Type B pancreatic cell (in vitro differentiated cells): Measurements from ENCODE around the gene MYDGF. TPM values are rescaled to one million over a fixed set of nuclear protein-coding genes. Genes with fewer than 3 reads are reported as not detected.

Experiments used
- DNase-seq: peaks from one replicate; pipeline ENCODE4 v3.0.0; 2021; ENCODE audit warnings: mixed read lengths; ENCODE audit not compliant: unreplicated experiment; ENCODE audit errors: extremely low spot score
- H3K27ac Mint-ChIP-seq: 2 replicates; pipeline ENCODE4 v1.8.0; 2021; ENCODE audit warnings: mild to moderate bottlenecking, mixed read lengths
- H3K27me3 Mint-ChIP-seq: 2 replicates; pipeline ENCODE4 v1.8.0; 2021; ENCODE audit warnings: mixed read lengths
- H3K36me3 Mint-ChIP-seq: 2 replicates; pipeline ENCODE4 v1.8.0; 2021; ENCODE audit warnings: mixed read lengths
- H3K4me1 Mint-ChIP-seq: one replicate; pipeline ENCODE4 v1.8.0; 2021; ENCODE audit warnings: mixed read lengths; ENCODE audit not compliant: unreplicated experiment
- H3K4me3 Mint-ChIP-seq: 2 replicates; pipeline ENCODE4 v1.8.0; 2021; ENCODE audit warnings: mild to moderate bottlenecking, mixed read lengths
- H3K9me3 Mint-ChIP-seq: 2 replicates; pipeline ENCODE4 v1.8.0; 2021; ENCODE audit warnings: mixed read lengths
- total RNA-seq: library from RNA; stranded (reverse); gene quantifications from 2 replicates; pipeline ENCODE4 v1.2.1, GENCODE V29; 2021; ENCODE audit warnings: low replicate concordance
- TF ChIP-seq, protein P1 (sequence below): fragments of 200-600 bp; sonication (generic); conservative IDR thresholded peaks from 2 replicates; pipeline ENCODE4 v1.5.0; 2021; ENCODE audit warnings: antibody characterized with exemption, mild to moderate bottlenecking

Gene MYDGF
- total RNA-seq, 1 donor from 2014 or later, result 57.5 TPM

DNA sequence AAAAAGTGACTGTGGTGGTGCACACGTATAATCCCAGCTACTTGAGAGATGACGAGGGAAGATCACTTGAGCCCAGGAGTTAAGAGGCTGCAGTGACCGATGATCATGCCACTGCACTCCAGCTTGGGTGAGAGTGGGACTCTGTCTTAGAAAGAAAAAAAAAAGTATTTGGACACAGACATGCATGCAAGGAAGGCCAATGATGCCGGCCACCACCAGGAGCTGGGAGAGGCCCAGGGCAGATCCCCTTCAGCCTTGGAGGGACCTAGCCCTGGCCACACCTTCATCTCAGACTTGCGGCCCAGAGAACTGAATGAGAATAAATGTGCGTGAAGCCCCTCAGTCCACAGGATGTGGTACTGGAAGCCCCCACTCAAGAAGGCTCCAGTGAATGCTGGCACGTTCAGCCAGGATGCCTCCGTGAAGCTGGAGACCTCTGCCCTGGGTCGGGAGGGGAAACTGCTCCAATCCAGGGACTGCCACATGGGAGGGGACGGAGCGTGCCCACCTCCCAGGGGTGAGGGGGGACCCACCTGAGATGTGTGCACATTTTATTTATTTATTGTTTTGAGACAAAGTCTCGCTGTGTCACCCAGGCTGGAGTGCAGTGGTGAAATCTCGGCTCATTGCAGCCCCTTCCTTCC, 16.2 kb downstream of the MYDGF start:
- Mint-ChIP-seq H3K36me3 (peaks cover 5% of the 10 kb centered on the region), H3K4me3 (no peak overlapping the region), H3K9me3 (no peaks in the 10 kb centered on the region), H3K27ac (no peak overlapping the region), H3K27me3 (no peaks in the 10 kb centered on the region), H3K4me1 (peaks cover 9% of the 10 kb centered on the region)
- DNase-seq, result no peak
- TF ChIP-seq, protein P1, sequence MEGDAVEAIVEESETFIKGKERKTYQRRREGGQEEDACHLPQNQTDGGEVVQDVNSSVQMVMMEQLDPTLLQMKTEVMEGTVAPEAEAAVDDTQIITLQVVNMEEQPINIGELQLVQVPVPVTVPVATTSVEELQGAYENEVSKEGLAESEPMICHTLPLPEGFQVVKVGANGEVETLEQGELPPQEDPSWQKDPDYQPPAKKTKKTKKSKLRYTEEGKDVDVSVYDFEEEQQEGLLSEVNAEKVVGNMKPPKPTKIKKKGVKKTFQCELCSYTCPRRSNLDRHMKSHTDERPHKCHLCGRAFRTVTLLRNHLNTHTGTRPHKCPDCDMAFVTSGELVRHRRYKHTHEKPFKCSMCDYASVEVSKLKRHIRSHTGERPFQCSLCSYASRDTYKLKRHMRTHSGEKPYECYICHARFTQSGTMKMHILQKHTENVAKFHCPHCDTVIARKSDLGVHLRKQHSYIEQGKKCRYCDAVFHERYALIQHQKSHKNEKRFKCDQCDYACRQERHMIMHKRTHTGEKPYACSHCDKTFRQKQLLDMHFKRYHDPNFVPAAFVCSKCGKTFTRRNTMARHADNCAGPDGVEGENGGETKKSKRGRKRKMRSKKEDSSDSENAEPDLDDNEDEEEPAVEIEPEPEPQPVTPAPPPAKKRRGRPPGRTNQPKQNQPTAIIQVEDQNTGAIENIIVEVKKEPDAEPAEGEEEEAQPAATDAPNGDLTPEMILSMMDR, result no peak

DNA sequence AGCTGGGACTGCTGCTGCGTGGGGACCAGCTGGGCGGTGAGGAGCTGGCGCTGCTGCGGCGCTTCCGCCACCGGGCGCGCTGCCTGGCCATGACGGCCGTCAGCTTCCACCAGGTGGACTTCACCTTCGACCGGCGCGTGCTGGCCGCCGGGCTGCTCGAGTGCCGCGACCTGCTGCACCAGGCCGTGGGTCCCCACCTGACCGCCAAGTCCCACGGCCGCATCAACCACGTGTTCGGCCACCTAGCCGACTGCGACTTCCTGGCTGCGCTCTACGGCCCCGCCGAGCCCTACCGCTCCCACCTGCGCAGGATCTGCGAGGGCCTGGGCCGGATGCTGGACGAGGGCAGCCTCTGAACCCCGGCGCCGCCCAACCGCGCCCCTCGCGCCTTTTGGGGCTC, 18.1 kb downstream of the MYDGF start:
- Mint-ChIP-seq H3K9me3 (no peaks in the 10 kb centered on the region), H3K27me3 (no peaks in the 10 kb centered on the region), H3K27ac (no peak overlapping the region), H3K4me1 (peaks cover 9% of the 10 kb centered on the region), H3K4me3 (no peak overlapping the region), H3K36me3 (peaks cover 5% of the 10 kb centered on the region)
- DNase-seq, result no peak
- TF ChIP-seq, protein P1, result no peak

DNA sequence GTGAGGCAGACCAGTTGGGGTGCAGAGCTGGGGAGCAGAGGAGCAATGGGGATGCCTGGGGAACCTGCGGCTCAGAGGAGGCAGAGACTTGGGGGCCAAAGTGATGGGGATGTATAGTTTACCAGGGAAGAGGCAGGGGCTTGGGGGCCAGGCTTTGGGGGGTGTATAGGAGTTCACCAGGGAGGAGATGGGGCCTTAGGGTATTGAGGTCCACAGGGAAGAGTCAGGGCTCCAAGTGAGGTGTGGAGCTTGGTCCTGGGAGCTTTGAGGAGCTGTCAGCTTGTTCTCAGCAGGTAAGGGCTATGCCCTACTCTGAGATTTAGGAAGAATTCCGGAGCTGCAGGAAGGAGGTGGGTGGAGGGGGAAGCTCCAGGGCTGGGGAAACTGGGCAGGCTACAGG, 20.0 kb downstream of the MYDGF start:
- no peak overlapping the region for H3K4me3 Mint-ChIP-seq
- H3K4me1 Mint-ChIP-seq, result peaks cover 8% of the 10 kb centered on the region
- H3K27me3 Mint-ChIP-seq, result no peaks in the 10 kb centered on the region
- H3K9me3 Mint-ChIP-seq, result no peaks in the 10 kb centered on the region
- H3K36me3 Mint-ChIP-seq, result peaks cover 5% of the 10 kb centered on the region
- TF ChIP-seq, protein P1, result no peak
- no peak overlapping the region for H3K27ac Mint-ChIP-seq
- no peak for DNase-seq

DNA sequence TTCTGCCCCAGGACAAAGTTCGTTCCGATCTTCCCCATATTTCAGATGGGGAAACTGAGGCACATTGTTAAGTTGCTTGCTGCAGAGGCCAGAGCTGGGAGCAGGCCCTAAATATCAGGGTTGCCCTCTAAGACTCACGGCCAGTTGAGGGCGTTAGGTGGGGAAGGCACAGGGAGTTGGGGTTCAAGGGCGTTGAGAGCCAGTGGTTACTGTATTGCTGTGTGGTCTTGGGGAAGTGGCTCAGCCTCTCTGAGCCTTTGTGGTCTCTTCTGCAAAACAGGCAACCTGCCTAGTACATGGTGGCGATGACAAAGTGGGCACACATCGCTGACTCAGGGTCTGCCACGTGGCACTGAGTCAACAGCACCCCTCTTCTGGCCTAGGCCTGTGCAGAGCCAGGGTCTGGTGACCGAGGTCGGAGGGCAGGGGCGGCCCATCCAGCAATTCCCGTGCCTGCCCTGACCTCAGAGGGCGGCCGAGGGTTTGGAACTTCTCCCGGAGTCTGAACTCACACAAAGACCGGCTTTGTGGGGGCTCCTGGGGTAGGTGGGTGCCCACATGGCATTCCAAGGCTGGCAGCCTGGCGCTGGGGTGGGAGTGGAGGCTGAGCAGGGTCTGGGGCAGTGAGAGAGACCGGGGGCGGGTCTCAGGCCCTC, 20.6 kb downstream of the MYDGF start:
- TF ChIP-seq, protein P1, result no peak
- Mint-ChIP-seq H3K27ac (no peak overlapping the region), H3K27me3 (no peaks in the 10 kb centered on the region), H3K4me1 (peaks cover 1% of the 10 kb centered on the region), H3K9me3 (no peaks in the 10 kb centered on the region), H3K4me3 (no peak overlapping the region), H3K36me3 (peaks cover 2% of the 10 kb centered on the region)
- DNase-seq, result no peak

DNA sequence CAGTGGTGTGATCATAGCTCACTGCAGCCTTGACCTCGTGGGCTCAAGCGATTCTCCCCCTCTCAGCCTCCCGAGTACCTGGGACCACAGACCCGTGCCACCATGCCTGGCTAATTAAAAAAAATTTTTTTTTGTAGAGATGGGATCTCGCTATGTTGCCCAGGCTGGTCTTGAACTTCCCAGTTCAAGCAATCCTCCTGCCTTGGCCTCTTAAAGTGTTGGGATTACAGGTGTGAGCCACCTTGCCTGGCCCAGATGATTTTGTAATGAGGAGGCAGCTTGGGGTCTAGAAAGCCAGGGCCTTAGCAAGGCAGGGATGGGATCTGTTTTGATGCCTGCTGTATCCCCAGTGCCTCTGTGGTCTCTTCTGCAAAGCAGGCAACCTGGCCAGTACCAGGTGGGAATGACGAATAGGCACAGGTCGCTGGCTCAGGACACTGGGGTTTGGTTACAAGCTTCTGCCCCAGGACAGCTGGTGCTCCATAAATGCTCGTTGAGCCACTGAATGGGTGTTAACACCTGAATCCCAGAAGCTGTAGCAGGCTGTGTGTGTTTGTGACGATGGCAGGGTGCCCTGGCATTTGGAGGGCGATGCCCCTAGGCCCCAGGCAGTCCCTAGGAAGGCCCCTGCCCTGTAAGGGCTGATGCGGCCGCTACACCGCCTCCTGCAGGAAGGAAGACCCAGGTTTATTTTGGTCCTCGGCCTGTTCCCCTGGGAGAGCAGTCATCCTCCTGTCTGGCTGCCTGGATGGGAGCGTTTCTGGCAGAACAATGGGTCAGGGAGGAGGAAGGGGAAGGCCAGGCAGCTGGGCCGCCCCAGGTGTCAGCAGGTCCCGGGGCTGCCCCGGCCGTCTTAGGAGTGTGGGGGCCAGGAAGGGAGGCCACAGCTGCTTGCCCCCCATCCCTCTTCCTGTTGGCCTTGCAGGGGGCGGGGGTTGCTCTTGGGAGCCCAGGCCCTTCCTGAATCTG, 22.2 kb downstream of the MYDGF start:
- TF ChIP-seq, protein P1, result no peak
- no peaks in the 10 kb centered on the region for H3K9me3 Mint-ChIP-seq
- DNase-seq, result no peak
- H3K4me1 Mint-ChIP-seq, result no peaks in the 10 kb centered on the region
- H3K27me3 Mint-ChIP-seq, result no peaks in the 10 kb centered on the region
- no peak overlapping the region for H3K4me3 Mint-ChIP-seq
- H3K36me3 Mint-ChIP-seq, result no peaks in the 10 kb centered on the region
- H3K27ac Mint-ChIP-seq, result no peak overlapping the region
